Stimulated activated naive CD4-positive, alpha-beta T cell treated with Interleukin-2 at 50 U/mL for 16 hours (primary cell): Measurements from ENCODE around the gene GMNN.

Source experiments
- DNase-seq: peaks from one replicate; lab custom pipeline; 2025; lab: John Stamatoyannopoulos, UW

The GMNN gene

DNA sequence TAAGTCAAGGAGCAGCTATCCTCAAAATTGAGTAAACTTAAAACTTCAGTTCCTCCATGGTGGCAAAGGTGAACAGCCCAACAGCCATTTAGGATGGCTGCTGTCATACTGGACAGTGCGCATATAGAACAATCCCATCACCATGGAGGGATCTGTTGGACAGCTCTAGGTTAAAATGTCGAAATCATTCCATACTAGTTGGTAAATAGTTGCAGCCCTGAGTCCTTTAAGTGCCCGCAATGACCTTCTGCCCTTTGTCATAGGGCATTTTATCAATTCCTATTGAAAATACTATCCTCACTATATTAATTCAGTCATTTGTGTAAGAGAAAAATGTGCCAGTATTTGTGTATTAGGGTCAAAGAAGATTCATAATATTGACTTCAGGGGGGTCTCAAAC lies 32.8 kb downstream of the GMNN start:
- no peak for DNase-seq

DNA sequence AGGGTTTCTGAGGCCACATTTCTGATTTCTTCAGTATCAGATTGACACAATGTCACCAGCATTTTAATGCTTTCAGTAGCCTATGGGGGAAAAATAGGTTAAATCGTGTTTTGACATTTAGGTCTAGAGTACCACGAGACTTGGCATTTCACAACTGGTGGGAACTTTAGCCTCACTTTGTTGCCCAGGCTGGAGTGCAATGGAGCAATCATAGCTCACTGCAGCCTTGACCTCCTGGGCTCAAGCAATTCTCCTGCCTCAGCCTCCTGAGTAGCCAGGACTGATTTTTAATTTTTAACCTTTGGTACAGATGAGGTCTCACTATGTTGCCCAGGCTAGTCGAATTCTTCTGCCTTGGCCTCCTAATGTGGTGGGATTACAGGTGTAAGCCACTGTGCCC lies 35.0 kb downstream of the GMNN start:
- no peak for DNase-seq

DNA sequence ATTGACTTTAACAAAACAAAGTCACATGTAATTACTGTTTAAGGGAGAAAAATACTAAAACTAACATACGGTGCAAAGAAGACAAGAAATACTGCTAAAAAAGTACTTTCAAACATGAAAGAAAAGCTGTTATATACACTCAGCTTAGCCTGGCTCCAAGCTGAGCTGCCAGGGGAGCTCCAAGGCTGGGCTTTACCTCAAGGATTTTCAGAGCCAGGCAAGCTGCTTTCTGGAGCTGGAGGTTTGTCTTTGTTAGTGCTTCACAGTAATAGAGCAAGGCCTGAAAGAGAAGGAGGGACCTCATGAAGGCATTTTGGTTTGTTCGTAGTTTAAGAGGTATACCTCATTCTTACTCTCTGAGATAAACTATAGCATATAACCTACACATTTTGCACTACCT lies 43.6 kb downstream of the GMNN start:
- DNase-seq, result no peak

DNA sequence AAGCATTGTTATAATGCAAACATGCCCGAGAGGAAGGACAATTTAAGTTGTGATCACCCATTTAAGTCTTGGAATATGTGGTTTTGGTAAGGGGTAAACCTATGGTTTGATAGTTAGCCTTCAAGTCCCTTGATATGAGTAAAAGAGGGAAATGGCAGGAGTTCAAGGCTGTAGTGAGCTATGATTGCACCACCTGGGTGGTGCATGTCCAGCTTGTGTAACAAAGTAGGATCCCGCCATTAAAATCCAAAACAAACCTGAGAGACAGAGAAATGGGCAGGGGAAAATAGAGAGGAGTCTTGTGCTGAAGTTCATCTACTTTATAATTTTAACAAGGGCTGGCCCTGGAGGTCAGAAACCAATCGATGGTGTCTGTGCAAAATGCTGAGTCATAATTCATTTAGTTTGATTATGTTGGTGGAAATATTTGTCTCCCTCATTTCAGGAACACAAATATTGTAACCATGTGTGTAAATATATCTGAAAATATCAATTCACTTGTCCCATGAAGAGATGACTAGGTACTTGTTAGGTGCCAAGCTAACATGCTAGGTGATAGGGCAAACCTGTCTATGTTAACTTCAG lies 47.2 kb downstream of the GMNN start:
- DNase-seq, result no peak

DNA sequence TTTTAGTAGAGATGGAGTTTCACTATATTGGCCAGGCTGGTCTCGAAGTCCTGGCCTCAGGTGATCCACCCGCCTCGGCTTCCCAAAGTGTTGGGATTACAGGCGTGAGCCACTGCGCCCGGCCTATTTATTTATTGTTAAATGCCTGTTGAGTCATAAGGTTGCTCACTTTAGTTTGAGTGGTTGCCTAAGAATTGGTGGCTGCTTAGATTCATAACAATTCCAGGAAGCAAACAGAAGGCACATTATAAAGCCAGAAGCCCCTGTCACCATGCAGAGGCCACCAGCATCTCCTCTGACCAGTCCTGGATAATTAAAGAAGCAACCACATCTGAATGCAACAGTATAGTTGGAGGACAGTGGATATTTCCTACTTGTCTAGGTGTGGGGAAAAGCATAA lies 48.0 kb downstream of the GMNN start:
- no peak for DNase-seq

DNA sequence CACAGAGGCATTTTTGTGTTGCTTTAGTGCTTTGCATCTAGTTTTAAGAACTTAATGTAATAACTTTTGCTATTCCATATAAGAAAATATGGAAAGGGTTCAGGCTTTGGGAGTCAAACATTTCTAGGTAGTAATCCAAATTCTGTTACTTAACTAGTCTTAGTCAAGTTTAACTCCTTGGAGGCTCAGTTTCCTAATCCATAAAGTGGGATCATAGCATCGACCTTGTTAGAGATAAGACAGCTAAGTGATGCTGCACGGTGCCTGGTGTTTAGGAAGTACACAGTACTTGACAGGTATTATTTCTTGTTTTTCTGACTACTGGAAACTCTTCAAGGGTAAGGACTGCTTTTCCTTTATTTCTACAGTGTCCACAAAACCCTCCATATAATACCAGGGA lies 48.4 kb downstream of the GMNN start:
- no peak for DNase-seq

DNA sequence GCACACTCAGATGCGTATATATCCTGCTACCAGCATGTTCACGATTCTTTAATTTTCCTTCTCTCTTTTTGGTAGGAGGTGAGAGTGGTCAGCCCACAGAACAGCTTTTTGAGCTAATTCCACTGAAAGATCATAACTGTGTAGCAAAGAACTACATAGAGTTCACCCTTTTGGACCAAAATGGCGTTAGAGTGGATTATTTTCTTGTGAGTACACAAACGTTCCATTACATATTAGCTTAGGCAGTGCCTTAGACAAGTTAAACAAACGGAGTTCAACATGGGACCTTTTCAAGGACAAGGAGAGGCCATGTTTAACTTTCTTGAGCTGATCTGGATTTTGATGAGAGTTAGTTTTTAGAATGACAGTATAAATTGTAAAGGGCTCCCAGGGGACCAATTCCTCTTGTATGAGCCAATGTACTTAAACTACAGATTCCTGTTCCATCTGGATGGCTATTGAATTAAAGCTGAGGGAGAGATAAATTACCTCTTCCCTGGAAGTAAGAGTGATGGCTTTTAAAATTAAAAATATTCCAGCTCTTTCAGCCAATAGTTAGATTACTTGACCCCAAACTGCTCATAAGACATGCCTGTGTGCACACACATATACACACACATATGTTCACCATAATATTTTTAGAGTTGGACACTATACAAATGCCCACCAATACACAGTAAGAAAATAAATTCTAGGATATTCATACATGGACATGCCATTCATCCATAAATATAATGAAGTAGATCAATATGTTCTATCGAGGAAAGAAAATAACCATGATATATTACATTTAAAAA lies 49.6 kb downstream of the GMNN start:
- no peak for DNase-seq

DNA sequence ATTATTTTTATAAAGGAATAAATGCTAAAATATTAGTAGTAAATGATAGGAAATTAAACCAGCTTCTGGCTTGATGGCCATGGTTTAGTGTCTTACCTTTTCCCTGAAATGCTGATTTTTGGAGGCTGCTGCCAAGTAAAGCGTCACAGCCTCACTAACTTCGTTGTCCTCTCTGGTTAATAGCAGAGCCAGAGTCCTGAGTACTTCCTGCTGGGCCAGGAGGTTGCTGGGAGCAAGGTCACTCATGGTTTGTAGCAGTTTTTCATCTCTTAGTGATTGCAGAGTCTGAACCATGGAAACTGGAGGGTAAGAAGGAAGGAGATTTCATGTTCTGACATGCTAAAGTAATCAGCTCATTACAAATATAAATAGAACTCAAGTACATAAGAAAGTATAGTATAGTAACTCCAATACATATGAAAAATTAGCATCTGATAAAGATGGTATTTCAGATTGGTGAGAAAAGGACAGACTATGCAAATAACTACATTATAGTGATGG lies 50.4 kb downstream of the GMNN start:
- DNase-seq, result no peak

DNA sequence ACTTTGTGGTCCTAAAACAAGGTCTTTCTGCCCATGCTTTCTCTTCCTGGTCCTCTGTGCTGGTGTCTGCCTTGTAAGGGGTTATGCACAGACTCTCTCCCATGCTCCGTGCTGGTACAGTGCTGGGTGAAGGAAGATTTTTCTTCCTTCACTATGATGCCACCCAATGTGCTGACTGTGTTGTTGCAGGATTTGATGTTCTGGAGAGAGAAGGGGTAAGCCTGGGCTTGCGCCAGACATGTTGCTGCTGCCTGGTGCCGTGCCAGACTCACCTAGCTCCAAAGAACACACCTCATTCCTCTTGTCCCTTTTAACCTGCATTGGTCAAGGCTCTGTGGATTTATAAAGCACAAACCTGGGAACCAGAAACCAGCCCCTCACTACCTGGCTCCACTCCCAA lies 52.4 kb downstream of the GMNN start:
- no peak for DNase-seq

DNA sequence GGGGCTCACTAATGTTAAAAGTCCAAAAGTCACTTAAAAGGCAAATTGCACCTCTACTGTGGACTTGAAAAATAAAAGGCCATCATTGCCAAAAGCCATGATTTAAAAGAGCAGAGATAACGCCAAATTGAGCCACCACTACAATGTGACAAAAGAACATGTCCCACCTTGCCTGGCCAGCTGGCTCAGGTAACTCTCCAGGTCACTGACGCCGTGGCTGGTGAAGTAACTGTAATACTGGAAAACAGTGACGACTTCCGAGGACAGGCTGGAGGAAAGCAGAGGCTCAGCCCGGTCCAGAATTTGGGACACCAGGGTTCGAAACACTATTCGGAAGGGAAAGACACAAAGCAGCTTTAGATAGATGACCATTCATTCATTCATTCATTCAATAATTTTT lies 53.2 kb downstream of the GMNN start:
- DNase-seq, result no peak

DNA sequence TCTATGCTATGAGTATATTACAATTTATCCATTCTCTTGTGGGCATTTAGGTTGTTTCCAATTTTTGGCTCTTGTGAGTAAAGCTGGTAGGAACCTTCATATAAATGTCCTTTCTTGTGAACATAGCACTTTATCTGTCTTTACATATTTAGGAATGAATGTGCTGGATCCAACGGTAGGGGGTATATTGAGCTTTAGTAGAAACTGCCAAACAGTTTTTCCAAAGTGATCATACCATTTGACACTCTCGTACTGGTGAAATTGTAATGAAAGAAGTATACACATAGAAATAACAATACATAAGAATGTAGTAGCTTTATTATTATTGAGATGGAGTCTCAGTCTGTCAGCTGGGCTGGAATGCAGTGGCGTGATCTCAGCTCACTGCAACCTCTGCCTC lies 54.9 kb downstream of the GMNN start:
- no peak for DNase-seq

DNA sequence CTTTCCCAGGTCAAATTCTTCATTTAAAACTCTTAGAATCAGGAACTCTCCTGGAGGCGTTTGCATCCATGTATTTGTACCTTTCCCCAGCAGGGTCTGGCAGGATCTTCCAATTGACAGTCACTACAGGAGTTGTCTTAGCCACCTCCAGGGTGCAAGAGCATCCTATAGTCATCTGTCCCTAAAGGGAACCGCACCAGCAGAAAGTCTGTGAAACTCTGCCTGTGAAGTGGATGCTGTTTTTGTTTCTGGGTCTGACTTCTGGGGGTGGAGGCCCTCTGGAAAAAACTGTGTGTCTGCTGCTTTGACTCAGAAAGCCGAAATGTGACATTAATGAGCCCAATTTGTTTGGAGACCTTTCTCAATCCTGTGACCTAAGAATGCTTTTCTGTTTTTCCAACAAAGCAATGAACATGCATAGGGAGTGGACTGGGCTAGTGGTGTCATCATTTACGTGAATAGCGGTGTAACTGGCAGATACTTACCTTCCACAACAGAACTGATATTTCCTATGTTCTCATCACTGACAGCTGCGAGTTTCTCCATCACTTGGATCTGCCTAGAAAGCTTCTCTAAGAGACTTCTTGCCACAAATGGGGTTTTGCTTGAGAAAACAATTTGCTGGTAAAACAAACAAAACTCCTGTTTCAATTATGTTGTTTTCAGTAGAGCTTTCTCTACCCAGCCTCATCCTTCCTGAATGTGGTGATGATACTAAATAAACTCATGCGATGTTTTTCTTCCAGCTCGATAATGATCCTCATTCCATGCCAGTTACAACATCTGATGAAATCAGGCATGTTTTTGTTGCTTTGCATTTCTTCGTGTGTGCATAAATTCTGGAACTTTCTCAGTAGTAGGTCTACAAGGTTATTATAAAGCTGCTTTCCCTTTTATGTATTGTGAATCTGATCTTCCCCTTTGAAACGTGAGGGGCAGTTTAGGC lies 57.3 kb downstream of the GMNN start:
- DNase-seq, result no peak

DNA sequence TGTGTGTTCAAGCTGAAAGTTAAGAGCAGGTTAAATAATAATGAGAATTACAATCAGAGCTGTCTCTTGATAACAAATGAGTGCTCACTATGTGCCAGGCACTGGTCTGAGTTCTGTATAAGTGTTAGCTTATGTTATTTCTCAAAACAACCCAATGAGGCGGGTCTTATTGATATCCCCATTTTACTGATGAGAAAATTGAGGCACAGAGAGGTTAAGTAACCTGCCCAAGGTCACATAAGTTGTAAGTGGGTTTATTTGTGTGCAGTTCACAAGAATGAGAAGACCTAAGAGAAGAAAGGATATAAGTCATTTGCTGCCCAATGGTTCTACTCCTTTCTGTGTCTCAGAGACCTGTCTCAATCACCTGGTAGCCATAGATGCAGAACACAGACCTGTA lies 58.1 kb downstream of the GMNN start:
- no peak for DNase-seq

DNA sequence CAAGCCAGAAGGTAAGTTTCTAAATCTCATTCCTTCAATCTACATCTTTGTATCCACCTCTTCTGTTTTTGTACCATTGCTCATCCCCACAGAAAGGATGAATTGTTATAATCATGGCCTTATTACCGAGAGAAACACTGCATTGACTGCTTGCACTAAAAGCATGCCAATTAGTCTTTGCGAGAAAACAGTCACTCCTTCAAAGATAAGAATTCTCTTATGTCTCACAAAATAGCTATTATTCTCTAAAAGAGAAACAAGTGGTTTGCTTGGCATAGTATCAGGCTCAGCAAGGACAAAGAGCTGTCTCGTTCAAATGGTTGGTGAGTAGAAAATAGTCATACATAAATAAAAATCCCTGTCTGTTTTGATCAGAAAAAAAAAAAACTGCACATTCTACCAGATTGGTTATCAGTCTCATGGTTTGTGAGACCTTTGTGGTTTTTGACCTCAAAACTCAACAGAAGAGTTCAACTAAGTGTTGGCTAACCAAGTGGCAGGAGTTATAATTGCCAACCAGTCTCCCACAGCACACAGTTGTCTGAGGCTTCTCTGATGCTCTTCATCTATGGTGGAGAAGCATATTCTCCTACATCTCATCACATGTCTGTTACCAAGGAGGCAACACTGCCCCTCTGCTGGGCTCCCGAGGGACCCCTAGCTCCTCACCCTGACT lies 59.1 kb downstream of the GMNN start:
- DNase-seq, result no peak
